Measurements from ENCODE around the gene RUNX1. TPM values are rescaled to one million over a fixed set of nuclear protein-coding genes. Genes with fewer than 3 reads are reported as not detected.

RUNX1 gene
- total RNA-seq, 1 experiment from 2014 or later = 2.2 TPM

- H3K27me3 ChIP-seq = no peaks in the 10 kb centered on the region
- DNase-seq = no peak
- H3K4me3 ChIP-seq = no peak overlapping the region
- H3K36me3 ChIP-seq = peaks cover 83% of the 10 kb centered on the region
- no peaks in the 10 kb centered on the region for H3K9me3 ChIP-seq
These were observed 221.5 kb downstream of the RUNX1 start for GRCh38 chr21:34827445-34828235.

DNA sequence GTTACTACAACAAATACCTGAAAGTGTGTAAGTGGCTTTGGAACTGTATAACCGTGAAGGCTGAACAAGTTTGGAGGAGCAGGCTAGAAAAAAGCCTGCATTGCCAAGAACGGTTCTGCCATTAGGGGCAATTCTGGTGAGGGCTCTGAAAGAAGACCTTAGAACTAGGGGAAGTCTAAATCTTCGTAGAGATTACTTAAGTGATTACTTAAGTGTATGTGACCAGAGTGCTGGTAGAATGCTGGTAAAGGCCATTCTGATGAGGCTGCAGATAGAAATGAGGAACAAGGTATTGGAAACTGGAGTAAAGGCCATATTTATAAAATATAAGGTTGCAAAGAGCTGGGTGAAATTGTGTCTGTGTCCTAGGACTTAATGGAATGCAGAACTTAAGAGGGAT lies 222.3 kb downstream of the RUNX1 start:
- Histone ChIP-seq H3K27me3 (no peaks in the 10 kb centered on the region), H3K4me3 (no peak overlapping the region), H3K36me3 (peaks cover 82% of the 10 kb centered on the region), H3K9me3 (no peaks in the 10 kb centered on the region)
- DNase-seq = no peak

DNA sequence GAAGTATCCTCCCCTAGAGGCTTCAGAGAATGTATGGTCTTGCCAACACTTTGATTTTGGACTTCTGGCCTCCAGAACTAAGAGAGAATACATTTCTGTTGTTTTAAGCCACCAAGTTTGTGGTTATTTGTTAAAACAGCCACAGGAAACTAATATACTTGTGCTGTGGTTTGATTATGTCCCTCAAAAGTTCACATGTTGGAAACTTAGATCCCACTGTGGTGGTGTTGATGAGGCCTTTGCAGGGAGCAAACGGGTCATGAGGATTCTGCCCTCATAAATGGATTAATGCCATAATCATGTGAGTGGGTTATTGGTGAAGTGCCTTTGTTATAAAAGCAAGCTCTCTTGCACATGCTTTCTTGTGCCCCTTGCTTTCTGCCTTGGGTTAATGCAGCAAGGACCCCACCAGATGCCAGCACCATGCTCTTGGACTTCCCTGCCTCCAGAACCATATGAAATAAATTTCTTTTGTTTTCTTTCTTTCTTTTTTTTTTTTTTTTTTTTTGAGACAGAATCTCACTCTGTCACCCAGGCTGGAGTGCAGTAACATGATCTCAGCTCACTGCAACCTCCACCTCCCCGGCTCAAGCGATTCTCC lies 223.1 kb downstream of the RUNX1 start:
- Histone ChIP-seq H3K9me3 (no peaks in the 10 kb centered on the region), H3K36me3 (peaks cover 86% of the 10 kb centered on the region), H3K4me3 (no peak overlapping the region), H3K27me3 (no peaks in the 10 kb centered on the region)
- DNase-seq = no peak

DNA sequence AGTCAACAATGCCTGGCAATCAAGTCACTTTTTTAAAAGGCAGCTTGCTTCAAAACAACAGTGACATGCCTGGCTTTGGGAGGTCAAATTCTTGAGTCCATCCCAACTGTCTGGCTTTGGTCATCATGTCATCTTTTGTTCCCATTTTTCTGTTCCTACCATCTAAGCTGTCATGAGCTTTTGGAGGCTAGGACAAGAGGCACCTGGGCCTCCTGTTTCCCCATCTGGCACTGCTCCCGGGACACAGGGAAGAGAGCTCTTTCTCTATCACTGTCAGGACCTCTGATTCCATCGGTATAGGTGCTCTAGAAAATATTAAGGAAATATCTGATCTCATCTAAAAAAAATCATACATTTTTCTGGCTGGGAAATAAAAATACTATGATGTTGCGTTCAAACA lies 224.0 kb downstream of the RUNX1 start:
- Histone ChIP-seq H3K27me3 (no peaks in the 10 kb centered on the region), H3K4me3 (no peak overlapping the region), H3K36me3 (peaks cover 84% of the 10 kb centered on the region), H3K9me3 (no peaks in the 10 kb centered on the region)
- no peak for DNase-seq

GRCh38 chr21:34824314-34824713 lies 224.8 kb downstream of the RUNX1 start:
- Histone ChIP-seq H3K4me3 (no peak overlapping the region), H3K9me3 (no peaks in the 10 kb centered on the region), H3K27me3 (no peaks in the 10 kb centered on the region), H3K36me3 (peaks cover 83% of the 10 kb centered on the region)
- DNase-seq = no peak

GRCh38 chr21:34822942-34823341 lies 226.2 kb downstream of the RUNX1 start:
- H3K9me3 ChIP-seq = no peaks in the 10 kb centered on the region
- no peak for DNase-seq
- no peak overlapping the region for H3K4me3 ChIP-seq
- H3K27me3 ChIP-seq = no peaks in the 10 kb centered on the region
- H3K36me3 ChIP-seq = peaks cover 79% of the 10 kb centered on the region

- no peak overlapping the region for H3K4me3 ChIP-seq
- no peaks in the 10 kb centered on the region for H3K9me3 ChIP-seq
- H3K27me3 ChIP-seq = no peaks in the 10 kb centered on the region
- H3K36me3 ChIP-seq = peaks cover 73% of the 10 kb centered on the region
- DNase-seq = no peak
These were observed 226.9 kb downstream of the RUNX1 start for GRCh38 chr21:34822168-34822567.

- H3K9me3 ChIP-seq = no peaks in the 10 kb centered on the region
- no peak overlapping the region for H3K4me3 ChIP-seq
- H3K36me3 ChIP-seq = peaks cover 73% of the 10 kb centered on the region
- H3K27me3 ChIP-seq = no peaks in the 10 kb centered on the region
- no peak for DNase-seq
These were observed 227.4 kb downstream of the RUNX1 start for GRCh38 chr21:34821717-34822116.

DNA sequence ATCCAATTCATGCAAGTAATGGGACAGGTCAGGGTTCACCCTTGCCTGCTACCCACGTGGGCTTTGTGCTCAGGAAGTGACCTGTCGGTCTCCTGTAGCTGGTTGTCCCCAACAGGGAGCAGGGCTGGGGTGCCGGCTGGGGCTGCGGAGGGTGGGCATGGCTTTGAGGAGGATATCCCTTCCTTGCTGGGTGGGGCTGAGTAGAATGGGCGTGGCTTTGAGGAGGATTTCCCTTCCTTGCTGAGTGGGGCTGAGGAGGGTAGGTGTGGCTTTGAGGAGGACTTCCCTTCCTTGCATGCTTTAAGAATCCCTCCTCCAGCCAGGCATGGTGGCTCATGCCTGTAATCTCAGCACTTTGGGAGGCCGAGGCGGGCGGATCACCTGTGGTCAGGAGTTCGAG lies 229.1 kb downstream of the RUNX1 start:
- DNase-seq = no peak
- Histone ChIP-seq H3K4me3 (no peak overlapping the region), H3K36me3 (peaks cover 74% of the 10 kb centered on the region), H3K27me3 (no peaks in the 10 kb centered on the region), H3K9me3 (no peaks in the 10 kb centered on the region)

DNA sequence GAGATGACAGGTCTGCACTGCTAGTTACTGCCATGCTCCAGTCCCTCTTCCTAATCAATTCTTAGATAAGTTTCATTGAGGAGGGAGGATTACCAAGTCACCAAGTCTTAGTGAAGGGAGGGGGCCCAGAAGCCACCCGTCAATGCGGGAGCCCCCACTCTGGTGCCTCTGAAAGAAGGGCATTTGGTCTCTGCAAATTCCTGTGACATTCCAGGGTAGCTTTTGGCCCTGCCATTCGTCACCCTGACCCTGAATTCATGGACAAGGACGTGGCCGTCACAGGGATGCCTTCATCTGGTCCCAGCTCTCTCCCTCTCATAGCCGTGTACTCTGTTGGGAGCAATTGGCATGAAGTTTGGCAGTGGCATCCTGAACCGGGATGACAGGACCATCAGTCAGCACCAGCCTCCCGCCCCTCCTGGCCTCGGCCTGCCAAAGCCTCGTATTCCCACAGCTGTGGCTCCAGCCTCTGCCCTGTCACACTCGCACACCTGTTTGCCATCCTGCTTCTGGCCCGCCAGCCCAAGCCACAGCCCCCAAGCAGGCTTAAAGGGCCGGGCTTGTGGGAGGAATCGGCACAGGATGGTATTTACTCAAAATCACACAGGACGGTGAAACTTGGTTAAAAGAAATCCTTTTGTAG lies 229.6 kb downstream of the RUNX1 start:
- H3K36me3 ChIP-seq = peaks cover 68% of the 10 kb centered on the region
- H3K9me3 ChIP-seq = no peaks in the 10 kb centered on the region
- DNase-seq = no peak
- no peak overlapping the region for H3K4me3 ChIP-seq
- no peaks in the 10 kb centered on the region for H3K27me3 ChIP-seq

DNA sequence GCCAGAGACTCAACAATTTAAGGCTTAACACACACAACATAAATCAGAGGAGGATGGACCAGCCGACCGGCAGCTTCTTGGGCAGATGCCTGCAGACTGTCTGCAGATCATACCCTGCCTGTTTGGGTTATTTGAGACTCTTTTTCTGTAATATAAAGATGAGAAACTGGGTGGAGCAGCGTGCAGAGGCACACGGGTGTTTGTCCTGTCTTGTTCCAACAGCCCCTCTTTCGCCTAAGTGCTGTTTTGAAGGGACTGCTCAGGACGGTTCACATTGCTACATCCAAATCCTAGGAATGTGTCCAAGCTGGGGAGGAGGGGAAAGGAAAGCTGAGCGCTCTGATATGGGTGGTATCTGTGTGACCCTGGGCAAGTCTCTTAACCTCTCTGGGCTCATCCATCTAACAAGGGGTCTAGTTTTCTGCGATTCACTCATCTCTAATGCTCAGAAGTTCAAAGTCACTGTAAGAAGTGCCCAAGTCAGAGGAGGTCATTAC lies 230.4 kb downstream of the RUNX1 start:
- Histone ChIP-seq H3K36me3 (peaks cover 68% of the 10 kb centered on the region), H3K27me3 (no peaks in the 10 kb centered on the region), H3K4me3 (no peak overlapping the region), H3K9me3 (no peaks in the 10 kb centered on the region)
- no peak for DNase-seq

DNA sequence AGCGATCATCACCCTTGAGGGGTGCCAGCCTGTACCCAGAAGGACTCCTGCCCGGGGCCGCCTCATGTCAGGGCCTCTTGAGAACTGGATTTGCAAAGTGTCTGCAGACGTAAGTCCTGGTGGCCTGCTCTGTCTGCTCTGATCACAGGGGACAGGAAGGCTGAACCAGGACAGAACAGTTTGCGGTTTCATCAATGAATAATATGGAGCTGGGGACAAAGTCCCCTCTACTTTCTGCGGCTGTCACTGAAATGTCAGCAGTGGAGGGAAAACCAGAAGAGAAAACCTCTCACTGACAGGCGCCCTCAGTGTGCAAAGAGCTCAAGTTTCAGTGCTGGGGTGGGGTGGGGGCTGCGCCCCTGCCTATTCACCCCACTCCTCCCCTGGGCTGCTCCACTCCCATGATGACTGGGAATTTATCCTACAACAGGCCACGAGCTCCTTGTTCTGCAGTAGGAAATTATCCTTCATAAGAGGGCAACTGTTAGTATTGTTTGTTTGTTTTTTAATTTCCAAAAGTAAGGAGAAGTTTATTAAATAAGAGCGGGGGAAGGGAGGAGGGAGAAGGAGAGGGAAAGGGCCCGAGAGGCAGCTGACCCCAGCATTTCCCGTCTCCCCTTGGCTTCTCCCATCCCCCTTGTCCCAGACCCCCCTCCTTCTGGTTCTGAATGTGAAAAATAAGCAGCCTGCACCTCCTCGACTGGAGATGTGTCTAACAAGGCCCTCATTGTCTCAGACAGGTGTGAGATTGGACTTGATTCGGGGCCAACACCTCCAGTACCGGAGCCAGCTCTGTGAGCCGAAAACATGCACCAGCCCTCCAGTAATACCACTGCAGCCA lies 231.1 kb downstream of the RUNX1 start:
- DNase-seq = no peak
- no peak overlapping the region for H3K4me3 ChIP-seq
- H3K9me3 ChIP-seq = no peaks in the 10 kb centered on the region
- no peaks in the 10 kb centered on the region for H3K27me3 ChIP-seq
- peaks cover 73% of the 10 kb centered on the region for H3K36me3 ChIP-seq

GRCh38 chr21:34815831-34816705 lies 233.0 kb downstream of the RUNX1 start:
- Histone ChIP-seq H3K36me3 (peaks cover 69% of the 10 kb centered on the region), H3K9me3 (no peaks in the 10 kb centered on the region), H3K4me3 (no peak overlapping the region), H3K27me3 (no peaks in the 10 kb centered on the region)
- DNase-seq = no peak

DNA sequence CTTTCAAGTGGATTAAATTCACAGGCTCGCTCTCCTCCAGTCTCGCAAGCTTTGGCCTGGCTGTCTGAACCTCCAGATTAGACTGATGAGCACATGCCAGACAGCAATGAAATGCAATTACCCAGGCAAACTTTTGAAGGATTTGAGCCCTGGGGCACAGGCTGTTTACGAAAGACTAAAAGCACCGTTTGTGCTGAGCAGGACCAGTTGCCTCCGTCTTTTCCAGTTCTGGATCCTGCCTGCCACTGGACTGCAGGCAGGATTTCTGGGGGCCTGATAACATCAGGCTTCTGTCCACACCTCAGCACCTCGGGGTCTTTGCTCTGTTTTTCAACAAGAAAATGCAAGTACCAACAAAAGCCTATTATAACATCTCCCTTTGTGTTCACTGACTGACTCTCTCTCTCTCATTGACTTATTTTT lies 234.6 kb downstream of the RUNX1 start:
- Histone ChIP-seq H3K9me3 (no peaks in the 10 kb centered on the region), H3K4me3 (no peak overlapping the region)

DNA sequence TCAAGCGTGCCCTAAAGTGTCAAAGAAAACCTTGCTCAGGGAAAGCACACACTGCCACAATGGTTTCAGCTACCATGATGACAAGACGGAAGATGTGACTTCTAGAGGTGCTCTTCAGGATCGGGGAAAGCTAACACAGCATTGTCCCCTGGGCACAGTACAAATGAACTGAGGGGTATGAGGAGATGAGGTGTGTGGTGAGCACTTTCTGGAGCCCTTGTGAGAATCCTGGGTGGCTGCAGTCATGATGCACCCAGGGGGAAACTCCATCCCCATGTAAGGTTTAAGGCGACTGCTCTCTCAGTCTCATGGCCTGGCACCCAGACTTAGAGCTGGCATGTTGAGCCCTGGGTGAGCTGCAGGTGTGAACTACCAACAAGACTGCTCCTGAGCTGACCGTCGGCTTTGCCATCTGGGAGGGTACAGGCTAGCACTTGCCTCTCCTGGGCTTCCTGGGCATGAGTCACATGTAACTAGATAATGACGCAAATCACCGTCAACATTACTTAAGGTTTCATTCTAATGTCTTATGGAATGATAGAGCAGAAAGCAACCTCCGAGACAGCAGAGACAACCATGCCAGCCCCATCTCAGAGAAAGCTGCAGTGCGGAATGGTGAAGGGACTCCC lies 235.7 kb downstream of the RUNX1 start:
- H3K36me3 ChIP-seq = peaks cover 65% of the 10 kb centered on the region
- no peak overlapping the region for H3K4me3 ChIP-seq
- no peak for DNase-seq
- H3K9me3 ChIP-seq = no peaks in the 10 kb centered on the region
- no peaks in the 10 kb centered on the region for H3K27me3 ChIP-seq

More for the DNA sequence above, 234.6 kb downstream of the RUNX1 start:
- no peak for DNase-seq
- Histone ChIP-seq H3K36me3 (peaks cover 67% of the 10 kb centered on the region), H3K27me3 (no peaks in the 10 kb centered on the region)
